Fibroblast of skin of scalp (primary cell): ENCODE results near the gene THSD4.
A peak's percentile ranks its signal among the peaks of the same experiment; 100 is the strongest.
"Not testable (repeated sequence)": the region's sequence is repeated elsewhere in the genome, so short reads cannot be mapped to it uniquely, and the experiment has no call there.

Experiments
- DNase-seq: peaks from one replicate; pipeline ENCODE4 v3.0.0-alpha.2; 2013

Gene THSD4

DNA sequence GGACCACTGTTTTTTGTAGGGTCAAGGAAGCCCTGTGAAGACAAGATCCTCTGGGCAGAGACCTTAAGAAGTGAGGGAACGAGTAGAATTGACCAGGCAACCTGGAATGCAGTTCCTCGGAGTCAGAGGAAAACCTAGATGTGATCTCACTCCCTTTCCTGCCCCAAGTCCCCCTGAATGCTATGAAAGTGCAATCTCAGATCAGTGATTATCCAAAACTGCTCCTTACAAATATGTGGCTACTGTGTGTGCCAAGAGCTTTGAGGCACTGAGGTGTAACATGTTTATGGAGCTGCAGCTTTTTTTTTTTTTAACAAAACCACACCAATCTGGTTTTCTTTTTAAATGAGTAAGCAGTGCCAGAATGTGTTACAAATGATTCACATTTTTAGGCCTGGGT is 35.8 kb downstream of the THSD4 start:
- peak; percentile 43 for DNase-seq

DNA sequence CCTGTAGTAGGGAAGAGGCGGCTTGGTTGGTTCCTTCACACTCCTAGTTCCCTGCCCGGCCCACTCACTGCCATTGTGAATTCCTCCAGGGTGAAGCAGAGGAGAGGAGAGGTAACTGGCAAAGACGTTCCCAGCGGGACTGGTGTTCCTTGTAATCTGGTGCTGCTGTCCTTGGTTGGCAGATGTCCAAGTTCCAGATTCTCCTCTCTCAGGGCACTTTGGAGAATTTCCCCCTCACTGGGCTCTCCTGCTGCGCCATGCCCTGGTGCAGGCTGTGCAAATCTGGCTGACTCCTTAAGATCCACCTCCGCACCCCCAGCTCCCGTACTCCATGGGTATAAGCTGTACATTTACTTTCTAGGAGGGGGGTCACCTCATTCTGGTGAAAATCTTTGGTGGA is 37.3 kb downstream of the THSD4 start:
- no peak for DNase-seq

DNA sequence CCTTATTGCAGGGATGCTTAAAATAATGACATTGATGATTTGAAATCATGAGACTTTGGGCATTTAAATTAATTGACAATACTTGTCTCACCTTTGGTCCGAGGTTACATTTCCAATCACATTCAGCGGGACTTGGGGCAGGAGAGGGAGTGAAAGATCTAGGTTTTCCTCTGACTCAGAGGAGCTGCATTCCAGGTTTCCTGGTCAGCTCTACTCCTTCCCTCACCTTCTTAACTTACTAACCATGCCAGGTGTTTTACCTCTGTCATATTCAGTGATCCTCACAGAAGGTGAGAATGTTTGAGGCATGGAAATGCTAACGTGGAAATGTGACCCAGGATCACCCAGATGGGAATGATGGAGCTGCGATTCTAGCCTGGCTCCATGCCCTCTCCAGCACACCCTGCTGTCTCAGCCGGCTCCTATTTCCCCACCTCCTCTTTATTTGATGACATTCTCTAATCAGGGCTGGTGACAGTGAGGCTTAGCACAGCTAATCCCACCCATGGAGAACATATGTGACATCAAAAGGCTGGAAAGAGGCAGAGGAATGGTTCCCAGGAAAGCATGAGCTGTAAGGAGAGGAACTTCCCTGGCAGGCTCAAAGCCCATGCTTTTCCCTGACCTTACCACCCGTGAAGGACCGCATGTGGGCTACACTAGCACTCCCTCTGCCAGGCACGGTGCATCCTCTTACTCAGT is 38.7 kb downstream of the THSD4 start:
- DNase-seq, result peak; percentile 60

DNA sequence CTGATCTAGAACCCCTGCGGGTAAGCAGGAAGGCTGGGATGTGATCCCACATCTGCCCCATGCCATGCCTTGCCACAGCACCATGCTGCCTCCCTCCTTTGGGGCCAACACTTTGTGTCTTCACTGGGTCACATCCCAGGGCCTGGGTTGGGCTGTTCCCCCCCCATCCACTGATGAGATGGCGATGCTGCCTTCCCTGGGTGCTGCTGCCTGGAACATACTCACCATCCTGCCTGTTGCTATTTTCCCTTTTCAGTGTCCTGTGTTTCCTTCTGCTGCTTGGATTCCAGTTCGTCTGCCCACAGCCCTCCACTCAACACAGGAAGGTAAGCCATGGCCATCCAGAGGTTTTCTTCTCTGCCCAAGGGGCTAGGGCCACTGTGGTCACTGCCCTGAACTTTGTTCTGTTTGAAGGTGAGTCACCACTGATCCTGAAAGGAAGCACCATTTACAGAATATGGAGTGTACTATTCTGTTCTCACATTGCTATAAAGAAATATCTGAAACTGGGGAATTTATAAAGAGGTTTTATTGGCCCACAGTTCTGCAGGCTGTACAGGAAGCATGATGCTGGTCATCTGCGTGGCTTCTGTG is 39.4 kb downstream of the THSD4 start:
- DNase-seq, result no peak

DNA sequence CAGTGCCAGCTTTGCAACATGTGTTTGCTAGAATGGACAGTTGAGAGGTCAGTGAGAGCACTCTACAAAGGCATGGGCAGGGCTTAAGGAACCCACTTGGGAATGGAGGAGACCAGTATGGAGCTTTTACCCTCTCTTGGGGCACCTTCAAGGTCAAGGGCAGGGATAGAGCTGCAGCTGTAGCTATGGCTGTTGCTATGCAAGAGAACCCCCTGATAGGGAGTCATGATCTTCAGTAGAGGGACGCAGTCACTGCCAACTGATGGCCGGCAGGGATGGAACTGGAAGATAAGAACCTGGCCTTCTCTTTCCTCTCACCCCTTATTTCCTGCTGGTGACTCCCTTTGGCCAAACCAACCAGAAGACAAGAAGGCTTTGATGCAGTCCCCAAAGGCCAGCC is 40.3 kb downstream of the THSD4 start:
- no peak for DNase-seq

DNA sequence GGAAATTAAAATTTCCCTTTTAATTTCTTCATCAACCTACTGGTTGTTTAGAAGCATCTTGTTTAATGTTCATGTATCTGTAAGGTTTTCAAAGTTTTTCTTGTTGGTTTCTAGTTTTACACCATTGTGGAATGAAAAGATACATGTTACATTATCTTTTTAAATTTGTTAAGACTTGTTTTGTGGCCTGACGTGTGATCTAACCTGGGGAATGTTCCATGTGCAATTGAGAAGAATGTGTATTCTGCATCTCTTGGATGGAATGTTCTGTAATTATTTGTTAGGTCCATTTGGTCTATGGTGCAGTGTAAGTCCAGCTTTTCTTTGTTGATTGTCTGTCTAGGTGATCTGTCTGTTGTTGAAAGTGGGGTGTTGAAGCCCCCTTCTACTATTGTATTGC is 45.7 kb downstream of the THSD4 start:
- no peak for DNase-seq

DNA sequence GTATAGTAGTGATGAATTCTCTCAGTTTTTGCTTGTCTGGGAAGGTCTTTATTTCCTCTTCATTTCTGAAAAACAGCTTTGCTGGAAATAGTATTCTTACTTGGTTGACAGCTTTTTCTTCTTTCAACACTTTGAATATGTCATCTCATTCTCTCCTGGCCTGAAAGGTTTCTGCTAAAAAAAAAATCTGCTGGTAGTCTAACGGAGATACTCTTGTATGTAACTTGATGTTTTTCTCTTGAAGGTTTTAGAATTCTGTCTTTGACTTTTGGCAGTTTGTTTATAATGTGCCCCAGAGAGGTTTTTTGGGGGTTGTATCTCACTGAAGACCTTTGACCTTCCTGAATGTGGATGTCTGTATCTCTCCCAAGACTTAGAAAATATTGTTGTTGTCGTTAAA is 47.0 kb downstream of the THSD4 start:
- DNase-seq, result no peak

DNA sequence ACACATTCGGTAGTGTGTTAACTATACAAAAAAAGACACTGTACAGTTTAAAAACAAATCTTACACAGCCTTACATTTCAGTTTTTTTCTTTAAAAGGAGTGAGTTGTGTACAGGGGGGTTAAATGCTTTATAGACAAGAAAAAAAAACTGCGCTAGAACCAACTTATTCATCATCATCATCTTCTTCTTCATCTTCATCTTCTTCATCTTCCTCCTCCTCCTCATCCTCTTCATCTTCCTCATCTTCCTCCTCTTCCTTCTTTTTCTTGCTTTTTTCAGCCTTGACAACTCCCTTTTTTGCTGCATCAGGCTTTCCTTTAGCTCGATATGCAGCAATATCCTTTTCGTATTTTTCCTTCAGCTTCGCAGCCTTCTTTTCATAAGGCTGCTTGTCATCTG is 49.3 kb downstream of the THSD4 start:
- DNase-seq, result not testable (repeated sequence)

DNA sequence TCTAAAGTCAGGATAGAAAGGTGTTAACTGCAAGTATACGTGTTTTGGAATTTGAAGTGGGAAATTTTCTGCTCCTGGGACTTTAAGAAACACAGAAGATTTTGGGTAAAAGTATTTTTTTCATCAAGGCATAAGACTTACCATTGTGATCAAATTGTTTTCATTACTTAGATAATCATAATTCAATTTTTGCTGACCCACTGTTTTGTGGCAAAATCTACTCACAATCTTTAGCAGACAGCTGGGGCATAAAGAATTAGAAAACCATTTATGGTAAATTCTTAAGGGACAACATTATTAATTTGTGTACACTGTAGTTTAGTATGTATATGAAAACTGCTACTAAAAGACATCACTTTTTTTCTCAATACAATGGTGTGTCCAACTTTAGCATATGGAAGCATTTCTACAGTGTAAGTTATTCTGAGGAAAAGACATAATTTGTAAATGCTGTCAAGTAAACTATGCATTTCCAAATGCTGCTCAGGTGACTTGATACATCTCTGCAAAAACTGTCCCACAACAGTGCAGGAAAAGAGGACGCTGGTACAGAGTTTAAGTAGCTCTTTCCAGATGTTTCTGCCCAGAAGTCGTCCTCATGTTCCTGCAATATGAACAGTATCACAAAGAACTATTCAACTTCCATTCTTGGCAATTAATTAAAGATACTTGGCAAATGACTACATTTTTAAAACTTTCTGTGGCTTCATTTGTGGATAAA is 52.3 kb downstream of the THSD4 start:
- no peak for DNase-seq

DNA sequence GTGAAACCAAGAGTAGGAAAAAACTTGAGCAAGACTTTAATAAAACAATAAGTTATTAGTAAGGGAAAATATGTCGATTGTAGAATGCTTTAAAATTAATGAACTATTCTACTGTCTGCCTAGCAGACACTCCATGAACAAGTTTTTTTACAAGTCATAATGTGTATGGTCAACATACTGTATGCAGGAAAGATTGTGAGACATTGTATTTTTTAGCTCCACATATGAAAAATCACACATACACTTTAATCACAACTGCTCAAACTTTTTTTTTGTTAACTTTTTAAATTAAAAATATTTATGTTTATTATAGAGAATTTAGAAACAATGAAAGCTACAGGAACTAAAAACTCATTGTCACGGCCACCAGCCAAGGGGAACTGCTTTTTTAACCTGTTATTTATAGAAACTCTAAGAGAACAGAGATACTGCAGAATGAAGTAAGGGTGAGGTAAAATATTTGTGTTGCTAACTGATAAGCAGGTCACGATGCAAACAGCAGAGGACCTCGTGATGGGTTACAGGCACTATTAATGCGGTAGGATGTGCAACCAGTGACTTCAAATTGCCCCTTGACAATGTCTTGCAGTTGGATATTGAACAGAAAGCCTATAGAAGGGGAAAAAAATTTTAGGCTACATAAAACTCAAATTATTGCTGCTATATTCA is 53.0 kb downstream of the THSD4 start:
- no peak for DNase-seq

DNA sequence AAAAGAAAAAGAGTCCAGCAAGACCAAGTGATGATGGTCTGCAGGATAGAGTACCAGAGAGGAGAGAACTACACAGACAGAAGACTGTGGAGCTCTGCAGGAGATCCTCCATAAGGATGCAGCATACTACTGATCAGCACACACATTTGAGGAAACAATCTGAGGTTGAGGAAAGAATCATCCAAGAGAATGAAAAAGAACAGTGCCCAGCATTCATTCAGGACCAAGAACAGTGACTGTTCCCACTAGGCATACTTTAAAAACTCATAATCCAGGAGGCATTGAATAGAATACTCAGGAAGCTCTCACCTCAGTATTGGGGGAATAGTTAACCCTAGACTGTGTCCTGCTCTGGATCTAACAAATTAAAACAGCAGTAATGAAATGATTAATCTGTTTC is 54.9 kb downstream of the THSD4 start:
- no peak for DNase-seq

DNA sequence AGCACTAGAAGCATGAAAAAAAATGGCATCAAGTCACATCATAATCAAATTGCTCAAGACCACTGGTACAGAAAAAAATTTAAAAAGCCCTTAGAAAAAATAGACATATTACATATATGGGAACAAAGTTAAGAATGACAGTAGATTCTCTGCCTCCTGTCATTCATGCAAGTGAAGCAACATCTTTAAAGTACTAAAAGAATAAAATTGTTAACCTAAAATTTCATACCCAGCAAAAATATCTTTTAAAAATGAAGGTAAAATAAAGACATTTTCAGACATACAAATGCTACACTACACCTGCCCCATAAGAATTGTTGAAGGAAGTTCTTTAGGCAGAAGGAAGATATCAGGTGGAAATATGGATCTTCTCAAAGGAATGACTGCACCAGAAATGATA is 55.9 kb downstream of the THSD4 start:
- DNase-seq, result no peak

DNA sequence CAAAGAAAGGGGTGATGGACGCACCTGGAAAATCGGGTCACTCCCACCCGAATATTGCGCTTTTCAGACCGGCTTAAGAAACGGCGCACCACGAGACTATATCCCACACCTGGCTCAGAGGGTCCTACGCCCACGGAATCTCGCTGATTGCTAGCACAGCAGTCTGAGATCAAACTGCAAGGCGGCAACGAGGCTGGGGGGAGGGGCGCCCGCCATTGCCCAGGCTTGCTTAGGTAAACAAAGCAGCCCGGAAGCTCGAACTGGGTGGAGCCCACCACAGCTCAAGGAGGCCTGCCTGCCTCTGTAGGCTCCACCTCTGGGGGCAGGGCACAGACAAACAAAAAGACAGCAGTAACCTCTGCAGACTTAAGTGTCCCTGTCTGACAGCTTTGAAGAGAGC is 59.1 kb downstream of the THSD4 start:
- DNase-seq, result not testable (repeated sequence)

DNA sequence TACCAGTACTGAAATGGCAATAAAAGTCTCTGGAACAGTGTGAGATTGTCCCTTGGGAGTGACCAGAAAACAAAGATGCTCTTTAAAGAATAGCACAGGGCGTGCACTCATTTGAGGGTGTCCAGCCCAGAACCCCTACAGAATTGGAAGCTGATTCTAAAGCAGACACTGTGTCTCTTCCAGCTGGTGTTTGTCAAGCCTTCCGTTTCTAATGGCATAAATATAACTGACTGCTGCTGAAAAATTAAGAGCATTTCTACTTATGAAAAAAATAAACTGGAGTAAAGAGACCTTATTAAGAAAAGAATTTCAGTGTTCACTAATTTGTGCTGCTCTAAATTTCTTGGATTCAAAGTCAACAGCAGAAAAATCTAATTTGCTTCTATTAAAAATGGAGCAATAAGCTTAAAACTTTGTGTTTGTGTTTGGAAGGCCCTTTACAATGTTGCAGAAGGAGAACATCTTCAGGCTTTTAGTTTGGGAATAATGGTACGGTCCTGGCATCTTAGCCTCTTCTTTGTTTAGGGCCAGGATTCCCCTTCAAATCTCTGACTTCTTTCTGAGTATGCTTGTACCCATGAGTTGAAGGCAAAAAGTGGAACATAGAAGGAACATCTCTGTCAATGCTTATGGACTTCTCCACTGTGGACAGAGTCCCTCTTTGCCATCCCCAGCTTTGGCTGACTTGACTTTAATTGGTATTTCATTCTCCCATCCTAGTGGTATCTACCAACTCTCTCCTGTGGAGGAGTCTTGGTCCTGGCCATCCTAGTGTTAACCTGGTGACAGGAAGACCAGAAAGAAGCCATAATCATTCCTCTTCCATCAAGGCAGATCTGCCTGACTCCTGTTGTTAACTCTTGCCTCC is 65.9 kb downstream of the THSD4 start:
- no peak for DNase-seq

DNA sequence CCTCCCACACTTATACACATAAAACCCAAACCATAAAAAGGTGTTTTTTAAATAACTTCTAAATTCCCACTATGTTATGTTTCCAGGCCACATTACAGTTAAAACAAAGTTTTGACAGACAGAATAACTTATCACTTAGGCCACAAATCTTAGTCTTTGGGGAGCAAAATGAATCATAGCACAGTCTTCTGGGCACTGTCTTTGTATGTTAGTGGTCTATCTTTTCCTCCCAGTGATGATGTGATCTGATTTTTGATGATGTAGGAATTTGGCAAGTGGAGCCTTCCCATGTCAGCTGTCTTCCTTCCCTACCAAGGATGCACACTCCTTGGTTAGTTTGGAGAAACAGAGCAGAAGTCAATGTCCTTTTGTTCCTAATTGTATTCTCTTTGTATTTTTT is 67.3 kb downstream of the THSD4 start:
- peak; percentile 66 for DNase-seq

DNA sequence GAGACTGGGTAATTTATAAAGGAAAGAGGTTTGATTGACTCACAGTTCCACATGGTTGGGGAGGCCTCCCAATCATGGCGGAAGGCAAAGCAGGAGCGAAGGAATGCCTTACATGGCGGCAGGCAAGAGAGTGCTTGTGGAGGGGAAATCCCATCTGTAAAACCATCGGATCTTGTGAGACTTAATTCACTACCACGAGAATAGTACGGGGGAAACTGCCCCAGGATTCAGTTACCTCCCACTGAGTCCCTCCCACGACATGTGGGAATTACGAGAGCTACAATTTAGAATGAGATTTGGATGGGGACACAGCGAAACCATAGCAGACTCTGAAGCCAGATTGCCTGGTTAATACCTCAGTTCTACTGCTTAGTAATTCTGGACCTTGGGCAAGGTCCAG is 67.8 kb downstream of the THSD4 start:
- no peak for DNase-seq

DNA sequence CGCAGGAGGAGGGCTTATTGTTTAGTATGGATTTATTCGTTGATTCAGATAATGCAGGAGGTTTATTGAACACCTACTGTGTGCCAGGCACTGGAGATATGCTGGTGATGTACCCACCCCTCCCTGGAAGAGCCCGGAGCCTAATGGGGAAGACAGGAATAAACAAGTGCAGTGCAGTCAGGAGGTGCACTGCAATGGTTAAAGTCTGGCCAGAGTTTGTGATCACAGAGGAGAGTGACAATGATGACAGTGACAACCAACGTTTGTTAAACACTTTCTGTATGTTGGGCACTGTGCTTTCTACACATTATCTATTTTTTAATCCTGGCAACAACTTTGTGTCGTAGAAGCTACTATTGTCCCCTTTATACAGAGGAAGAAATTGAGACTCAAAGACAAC is 70.4 kb downstream of the THSD4 start:
- DNase-seq, result no peak

DNA sequence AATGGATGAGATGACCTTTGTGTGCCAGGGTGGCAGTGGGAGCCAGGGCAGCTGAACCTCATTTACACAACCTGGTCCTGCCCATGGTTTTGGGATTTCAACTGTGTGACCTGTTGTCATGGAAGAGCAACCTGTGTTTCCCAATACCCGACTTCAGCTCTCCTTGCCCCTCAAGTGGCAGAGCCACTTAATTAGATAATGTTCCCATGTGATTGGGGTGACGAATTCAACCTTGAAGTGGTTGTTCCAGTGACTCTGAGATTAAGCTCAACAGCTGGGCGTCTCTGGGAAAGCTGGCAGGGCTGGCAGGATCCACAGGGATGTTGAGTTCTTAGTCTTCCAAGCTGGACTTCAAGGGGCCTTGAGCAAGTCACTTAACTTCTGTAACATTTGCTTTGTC is 71.0 kb downstream of the THSD4 start:
- DNase-seq, result no peak

DNA sequence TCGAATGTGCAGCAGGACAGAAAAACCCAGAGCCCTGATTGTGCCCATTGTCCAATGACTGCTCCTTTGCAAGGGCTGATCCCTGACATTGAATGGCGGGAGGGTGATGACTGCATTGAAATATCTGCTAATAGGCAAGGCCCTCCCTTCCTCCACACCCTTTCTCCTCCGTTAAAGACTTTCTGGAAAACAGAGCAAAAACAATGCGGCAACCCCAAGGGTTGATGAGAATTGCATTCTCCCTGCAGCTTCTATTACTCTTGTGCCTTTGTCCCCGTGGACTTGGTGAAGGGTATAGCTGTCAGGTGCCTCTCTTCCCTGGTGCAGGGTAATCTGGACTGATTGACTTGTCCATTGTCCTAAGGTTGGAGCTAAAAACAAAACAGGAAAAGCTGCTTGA is 71.8 kb downstream of the THSD4 start:
- DNase-seq, result no peak

DNA sequence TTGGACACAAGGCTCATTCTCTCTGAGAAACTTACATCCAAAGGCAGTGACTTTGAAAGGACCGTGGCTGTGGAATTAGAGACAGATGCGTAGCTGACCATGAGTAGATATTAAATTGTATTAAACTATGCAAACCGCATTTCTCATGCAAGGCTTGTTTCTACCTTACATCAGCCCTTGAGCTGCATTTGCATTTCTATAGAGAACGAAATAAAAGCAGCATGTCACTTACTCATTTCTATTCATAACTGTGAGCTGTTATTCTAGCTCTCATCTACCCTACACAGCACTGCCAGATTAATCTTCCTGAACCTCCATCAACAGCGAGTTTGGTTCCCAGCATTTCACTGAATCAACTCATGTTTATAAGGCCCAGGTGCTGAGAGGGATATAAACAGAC is 72.3 kb downstream of the THSD4 start:
- DNase-seq, result peak; percentile 53

DNA sequence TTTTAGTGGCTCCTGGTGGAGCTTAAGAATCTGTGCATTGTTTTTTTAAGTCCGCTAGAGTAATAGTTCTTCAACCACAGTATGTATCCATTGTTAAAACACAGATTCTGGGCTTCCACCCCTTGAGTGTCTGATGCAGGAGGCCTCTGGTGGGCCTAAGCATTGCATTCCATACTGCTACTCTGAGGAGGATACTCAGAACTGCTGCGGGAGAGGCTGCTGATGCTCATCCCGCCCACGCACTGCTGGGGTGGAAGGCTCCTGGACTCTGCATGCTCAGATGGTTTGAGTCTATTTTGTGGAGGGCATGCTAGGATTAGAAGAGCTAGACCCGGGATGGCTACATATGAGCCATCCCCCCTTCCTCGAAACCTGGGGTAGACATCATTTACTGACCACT is 74.4 kb downstream of the THSD4 start:
- peak; percentile 64 for DNase-seq

DNA sequence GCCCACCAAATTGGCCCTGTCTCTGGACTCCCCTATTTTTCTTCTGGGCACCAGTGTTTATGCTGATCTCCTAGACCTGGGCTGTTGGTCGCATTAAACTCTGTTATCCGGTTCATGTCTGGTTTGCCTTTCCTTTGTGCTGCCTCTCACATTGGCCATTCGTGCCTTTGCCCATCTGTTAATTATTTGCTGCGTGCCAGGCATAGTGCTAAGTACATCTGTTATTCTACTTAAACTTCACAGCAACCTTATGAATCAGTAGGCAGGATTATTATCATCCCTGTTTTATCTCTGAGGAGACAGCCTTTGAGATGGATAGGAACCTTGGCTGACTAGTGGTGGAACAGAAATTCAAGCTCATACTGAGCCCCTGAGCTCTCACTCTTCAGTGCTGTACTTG is 76.0 kb downstream of the THSD4 start:
- DNase-seq, result peak; percentile 53

DNA sequence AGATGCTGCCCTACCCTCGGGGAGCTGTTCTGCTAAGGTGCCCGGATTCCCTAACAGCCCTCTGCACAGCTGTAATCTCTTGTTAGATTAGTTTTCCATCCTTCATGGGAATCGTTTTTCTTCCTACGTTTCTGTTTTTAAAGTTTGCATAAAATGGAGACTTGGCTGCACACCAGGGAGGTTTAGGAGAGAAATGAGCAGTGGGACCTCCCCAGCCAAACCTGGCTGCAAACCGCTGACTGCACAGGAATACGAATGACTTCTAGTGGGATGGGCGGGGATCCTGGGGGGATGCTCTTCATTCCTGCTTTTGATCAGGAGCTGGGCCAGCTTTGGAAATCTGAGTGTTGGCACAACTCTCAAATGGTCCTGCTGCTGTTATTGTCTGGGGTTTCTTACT is 77.5 kb downstream of the THSD4 start:
- DNase-seq, result no peak
